NAMALWA (cell line): Measurements from ENCODE around the gene NFIC.

ENCODE experiments used
- DNase-seq: peaks from one replicate; pipeline ENCODE4 v3.0.0-alpha.2; 2015; ENCODE audit warnings: low spot score

NFIC gene

GRCh38 chr19:3454656-3455392 is 88.4 kb downstream of the NFIC start:
- DNase-seq = no peak

DNA sequence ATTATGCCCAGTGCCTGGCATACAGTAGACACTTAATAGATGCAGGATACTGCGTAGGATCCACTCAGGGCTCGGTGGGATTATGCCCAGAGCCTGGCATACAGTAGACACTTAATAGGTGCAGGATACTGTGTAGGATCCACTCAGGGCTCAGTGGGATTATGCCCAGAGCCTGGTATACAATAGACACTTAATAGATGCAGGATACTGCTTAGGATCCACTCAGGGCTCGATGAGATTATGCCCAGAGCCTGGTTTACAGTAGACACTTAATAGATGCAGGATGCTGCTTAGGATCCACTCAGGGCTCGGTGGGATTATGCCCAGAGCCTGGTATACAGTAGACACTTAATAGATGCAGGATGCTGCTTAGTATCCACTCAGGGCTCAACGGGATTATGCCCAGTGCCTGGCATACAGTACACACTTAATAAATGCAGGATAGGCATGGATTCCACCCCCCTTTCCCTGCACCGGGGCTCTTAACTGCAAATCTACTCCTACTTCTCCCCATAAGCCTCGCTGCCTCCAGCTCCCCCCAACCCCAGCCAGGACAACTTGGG is 89.1 kb downstream of the NFIC start:
- DNase-seq = no peak

DNA sequence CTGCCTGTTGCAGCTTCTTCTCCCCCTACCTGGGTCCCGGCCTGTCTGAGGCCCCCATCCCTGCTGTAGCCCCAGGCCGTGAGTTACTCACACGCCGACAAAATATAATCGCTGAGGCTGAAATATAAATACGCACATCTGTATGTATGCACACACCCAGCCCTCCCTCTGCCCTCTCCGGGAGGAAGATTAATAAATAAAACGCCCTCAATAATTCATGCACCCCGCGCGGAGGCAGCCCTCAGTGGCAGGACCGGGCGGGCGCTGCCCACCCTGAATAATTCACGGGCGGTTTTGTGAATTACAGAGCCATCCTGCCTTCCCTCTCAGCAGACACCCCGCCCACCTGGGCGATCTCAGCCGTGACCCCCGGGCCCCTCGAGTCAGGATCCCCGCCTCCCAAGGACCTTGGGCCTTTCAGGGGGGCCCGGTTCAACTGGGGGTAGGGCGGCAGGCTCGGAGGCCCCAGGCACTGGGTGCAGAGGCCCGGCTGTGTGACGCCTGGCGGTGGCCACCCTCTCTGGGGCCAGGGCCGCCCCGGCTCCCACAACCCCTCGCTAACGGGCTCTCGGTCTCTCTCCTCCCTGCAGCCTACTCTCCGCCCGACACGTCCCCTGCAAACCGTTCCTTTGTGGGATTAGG is 89.7 kb downstream of the NFIC start:
- no peak for DNase-seq

DNA sequence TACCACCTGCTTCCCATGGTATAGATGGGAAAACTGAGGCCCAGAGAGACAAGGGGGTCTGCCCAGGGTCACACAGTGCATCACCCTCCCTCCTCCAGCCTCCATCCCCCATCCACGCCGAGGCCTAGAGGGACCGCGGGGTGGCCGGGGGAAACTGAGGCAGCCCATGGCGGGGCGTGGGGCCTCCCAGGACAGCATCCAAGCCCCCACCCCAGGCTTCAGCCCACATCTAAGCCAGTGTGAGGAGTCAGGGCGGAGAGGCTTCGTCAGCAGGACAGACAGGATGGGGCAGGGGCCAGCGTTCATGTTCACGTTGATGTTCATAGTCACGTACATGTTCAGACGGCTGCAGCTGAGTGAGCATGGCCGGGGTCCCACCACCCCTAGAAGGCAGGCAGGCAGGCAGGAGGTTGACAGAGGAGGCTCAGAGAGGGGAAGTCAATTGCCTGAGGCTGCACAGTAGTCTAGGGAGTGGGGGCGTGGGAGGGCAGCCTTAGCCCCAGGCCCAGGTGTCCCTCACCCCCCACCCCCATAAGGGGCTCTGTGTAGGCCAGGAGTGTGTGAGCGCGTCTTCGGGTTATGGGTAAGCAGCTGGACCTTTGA is 90.6 kb downstream of the NFIC start:
- no peak for DNase-seq

DNA sequence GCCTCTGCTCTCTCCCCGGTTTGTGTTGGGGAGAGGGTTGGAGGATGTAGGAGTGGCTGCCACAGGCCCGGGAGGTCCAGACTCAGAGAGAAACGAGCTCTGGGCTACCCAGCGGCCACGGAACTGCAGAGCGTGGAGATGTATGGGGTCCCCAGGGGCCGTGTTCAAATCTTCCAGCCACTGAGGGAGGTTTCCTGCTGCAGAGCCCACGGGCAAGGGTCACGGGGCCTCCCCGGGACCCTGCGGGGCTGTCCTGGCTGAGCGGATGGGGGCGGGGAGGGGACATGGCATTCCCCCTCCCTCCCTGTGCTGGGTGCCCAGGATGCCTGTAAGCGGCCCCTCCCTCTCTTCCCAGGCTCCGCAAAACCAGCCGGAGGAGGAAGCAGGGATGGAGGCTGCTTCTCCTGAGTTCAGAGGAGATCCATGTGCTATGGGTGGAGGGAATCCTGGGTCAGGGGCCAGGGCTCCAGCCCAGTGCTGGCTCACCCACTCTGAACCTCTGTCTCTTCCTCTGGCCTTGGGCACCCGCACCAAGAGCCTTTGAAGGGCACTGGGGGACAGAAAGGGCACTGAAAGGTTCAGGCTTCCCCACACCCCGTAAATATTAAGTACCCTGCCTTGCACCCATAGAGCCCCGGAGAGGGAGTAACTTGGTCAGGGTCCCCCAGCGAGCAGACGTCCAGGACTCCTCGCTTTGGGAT is 91.3 kb downstream of the NFIC start:
- DNase-seq = no peak

GRCh38 chr19:3458229-3459088 is 92.1 kb downstream of the NFIC start:
- no peak for DNase-seq

GRCh38 chr19:3459089-3459881 is 92.9 kb downstream of the NFIC start:
- peak; percentile 35 for DNase-seq

DNA sequence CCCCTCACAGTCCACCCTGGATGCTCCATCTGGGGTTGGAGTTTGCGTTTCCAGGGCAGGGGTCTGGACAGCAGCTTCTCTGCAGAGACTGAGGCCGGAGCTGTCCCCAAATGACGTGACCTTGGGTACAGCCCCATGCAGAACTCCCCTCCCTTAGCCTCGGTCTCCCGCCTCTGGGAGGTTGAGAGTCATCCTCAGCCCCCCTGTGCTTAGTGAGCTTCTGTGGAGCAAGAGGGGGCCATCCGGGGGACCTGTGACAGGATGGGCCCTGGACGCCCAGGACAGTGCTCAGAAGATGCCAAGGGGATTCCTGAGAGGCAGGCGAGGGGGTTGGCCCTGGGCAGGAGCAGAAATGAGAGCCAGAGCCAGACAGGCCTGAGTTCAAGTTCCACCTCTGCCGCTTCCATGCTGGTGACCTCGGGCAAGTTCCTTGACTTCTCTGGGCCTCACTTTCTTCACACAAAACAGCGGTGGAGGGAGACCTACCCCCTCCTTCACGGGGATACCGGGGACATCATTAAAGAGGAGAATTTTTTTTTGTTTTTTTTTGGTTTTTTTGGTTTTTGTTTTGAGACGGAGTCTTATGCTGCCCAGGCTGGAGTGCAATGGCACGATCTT is 93.7 kb downstream of the NFIC start:
- DNase-seq = no peak

- DNase-seq = no peak
Measured at GRCh38 chr19:3462991-3463713, 96.8 kb downstream of the NFIC start.

DNA sequence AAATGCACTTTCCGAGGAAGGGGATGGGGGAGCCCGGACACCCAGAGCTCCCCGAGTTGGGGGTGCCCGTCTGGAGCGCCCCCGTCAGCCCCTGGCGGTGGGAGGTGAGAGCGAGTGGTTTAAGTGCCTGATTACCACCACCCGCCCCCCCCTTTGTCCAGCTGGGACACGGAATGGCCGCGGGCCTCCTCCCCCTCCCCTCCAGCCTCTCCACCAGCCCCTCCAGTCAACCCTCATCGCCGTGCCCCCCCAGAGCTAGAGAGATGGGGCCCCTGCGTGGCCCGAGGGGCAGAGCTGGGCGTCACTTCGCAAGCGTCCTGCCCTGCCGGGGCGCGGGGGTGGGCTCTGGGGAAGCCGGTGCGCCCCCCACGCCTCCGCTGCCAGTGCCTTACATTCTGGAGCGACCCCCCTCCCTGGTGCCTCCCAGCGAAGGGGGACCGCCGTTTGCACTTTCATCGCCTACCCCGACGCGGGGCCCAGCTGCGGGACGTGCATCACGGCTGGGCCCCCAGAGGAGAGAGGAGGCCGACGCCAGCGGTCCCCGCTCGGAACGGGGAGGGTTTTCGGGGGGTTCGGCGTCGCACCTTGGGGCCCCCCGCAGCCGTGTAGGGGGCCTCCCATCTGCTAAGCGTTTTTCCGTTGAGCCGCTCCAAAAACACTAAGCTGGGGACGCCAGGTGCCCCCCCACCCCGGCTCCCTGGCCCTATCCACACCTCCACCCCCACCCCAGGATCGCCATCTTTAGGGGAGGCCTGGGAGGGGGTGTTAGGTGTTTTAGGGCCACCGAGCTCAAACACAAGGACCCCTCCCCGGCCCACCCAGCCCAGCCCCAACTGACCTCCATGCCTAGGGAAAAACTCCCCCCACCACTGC is 97.6 kb downstream of the NFIC start:
- no peak for DNase-seq

DNA sequence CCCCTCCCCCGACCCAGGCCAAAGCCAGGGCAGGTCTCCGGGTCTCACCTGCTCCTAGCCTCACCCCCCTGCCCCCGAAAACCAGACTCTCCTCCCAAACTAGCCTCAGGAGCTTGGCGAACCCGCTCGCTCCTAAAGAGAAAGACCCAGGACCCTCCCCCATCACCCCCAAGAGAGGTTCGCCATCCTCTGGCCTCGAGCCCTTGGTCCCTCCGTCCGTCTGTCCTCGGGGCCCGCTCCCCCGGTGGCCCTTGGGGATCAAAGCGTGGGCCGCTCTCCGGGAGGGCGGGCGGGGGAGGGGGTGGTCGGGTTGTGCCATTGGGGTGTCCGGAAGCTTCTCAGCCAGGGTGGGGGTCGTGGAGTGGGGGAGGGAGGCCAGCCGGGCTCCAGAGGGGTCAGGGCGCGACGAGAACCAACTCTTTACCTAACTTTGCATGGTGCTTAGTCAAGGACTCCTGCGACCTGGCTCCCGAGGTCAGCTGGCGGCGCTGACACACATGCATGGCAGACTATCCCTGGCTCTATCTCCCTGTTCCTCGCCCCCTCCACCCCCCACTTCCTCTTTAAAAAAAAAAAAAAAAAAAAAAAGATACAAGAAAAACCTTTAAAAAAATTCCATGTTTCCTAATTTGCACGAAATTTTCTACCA is 98.3 kb downstream of the NFIC start:
- no peak for DNase-seq

- no peak for DNase-seq
Measured at GRCh38 chr19:3465552-3465951, 99.2 kb downstream of the NFIC start.

DNA sequence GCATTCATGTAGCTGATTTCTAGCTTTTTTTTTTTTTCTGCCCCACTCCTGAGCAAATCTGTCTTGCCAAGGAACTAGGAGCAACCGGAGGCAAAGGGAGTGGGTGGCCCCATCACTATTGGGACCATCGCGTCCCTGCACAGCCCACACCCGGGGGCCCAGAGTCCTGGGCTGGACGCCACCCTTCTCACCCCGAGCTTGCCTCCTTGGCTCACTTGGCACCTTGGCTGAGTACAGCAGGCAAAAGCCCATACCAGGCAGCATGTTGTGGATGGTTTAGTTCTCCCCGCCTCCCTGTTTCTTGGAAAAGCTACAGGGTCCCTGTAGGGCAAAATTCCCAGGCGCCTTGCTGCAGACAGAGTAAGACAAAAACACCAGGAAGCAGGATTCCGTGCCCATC is 100.3 kb downstream of the NFIC start:
- DNase-seq = no peak

GRCh38 chr19:3467437-3468198 is 101.2 kb downstream of the NFIC start:
- no peak for DNase-seq

GRCh38 chr19:3468211-3468610 is 101.8 kb downstream of the NFIC start:
- DNase-seq = no peak

- DNase-seq = no peak
Measured at GRCh38 chr19:3469638-3470499, 103.5 kb downstream of the NFIC start.
